GM19324 (cell line): ENCODE data around the gene EMX1.

Source experiments
- ATAC-seq: cut with Tn5 transposase; IDR thresholded peaks from one replicate; pipeline ENCODE4 v1.9.1; 2021; ENCODE audit warnings: mild to moderate bottlenecking, moderate library complexity; ENCODE audit not compliant: unreplicated experiment, low FRiP score

EMX1 gene

DNA sequence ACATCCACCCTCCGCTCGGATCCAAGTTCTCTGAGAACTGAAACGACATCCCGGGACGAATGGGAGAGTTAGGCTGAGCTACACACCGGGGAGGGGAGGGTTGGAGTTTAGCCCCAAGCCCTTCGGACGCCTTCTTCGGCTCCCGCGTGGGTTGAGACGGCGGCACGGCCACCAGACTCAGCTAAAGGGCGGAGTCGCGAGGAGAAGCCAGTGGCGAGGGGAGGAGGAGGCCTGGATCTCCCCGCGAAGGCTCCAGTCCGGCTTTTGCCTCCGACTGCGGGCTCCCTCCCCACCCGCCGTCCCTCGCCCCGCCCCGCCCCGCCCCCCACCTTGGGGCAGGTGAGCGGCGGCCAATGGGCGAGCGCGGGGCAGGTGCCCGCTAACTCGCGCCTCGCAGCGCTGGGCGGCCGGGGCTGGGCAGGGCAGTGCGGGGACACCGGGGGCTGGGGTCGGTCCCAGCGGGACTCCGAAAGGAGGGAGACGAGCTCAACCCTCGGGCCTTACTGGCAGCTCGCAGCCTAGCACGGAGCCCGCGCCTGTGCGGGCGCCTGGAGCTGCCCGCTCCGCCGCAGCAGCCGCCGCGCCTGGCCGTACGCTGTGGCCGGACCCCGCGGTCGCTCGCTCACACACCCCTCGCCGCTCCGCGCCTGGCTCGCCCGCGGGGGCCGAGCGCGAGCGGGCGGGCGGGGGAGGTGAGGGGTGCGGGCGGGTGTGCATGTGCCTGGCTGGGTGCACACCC lies at the start of gene EMX1:
Gene EMX1 (plus strand): TSS at position 382 of the 739 bp plus-strand sequence. CDS start 334 bp downstream, at position 716.
- peak; percentile 57 for ATAC-seq

GRCh38 chr2:72871060-72871459 lies 46.3 kb upstream of the EMX1 start:
- ATAC-seq, result no peak

DNA sequence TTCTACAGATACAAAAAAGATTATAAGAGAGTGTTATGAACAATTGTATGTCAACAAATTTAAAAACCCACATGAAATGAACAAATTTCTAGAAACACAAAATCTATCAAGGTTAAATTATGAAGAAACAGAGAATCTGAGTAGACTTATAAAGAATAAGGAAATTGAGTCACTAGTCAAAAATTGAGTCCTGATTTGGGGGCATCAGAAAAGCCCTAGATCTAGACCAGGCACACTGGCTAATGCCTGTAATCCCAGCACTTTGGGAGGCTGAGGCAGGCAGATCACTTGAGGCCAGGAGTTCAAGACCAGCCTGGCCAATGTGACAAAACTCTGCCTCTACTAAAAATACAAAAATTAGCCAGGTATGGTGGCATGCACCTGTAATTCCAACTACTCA lies 45.4 kb upstream of the EMX1 start:
- ATAC-seq, result no peak

DNA sequence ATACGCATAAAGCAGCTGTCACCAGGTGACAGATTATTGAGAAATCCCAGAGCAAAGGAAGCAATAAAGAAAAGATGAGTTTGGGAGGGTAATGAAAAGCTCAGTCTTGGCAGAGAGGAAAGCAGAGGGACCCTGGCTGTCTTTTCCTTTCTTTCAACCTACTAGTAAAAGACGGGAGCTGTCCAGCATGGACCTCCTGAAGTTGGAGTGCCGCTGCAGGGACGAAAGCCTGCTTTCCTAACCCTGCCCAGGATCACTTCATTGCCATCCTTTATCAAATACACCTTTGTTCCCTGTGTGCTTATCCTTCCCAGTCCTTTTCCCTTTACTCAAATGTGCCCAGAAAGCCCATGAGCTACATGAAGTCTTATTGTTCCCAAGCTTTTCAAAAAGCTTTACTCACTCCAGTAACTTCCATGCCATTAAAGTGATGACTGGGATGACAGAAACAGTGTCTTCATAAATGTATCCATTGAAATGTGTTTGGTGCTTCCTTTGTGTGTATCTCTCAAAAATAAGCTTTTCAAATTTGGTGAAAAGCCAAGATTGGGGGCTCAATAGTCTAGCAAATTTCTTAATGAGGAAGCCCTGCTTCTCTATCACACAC lies 33.9 kb upstream of the EMX1 start:
- no peak for ATAC-seq

DNA sequence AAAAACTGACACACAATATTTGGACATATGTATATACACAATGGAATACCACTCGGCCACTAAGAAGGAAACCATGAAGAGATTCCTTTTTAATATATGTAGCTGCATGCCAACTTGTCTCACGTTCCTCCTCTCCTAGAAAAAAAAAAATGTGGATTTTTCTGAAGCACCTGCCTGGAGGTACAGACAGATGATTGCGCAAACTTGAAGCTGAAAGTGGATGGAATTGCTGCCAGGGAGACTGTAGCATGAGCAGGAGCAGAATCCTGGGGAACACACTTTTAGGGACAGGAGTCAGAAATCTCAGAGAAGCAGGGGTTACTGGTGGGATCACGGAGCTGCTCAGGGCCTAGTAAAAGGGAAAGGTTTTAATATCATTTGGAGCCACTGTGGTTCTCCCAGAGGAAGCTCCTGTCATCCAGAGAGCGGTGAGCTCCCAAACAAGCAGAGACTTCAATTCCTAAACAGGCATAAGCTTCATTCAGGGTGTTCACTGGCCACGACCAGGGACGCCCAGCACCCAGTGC lies 30.8 kb upstream of the EMX1 start:
- ATAC-seq, result no peak

- ATAC-seq, result peak; percentile 94
Observed at GRCh38 chr2:72887032-72887739, 30.1 kb upstream of the EMX1 start, which contains the start of gene SPR. Gene SPR (plus strand): TSS chr2:72887408. CDS start chr2:72887433, 25 bp downstream.

GRCh38 chr2:72887740-72888437 lies 29.4 kb upstream of the EMX1 start:
- peak; percentile 26 for ATAC-seq

DNA sequence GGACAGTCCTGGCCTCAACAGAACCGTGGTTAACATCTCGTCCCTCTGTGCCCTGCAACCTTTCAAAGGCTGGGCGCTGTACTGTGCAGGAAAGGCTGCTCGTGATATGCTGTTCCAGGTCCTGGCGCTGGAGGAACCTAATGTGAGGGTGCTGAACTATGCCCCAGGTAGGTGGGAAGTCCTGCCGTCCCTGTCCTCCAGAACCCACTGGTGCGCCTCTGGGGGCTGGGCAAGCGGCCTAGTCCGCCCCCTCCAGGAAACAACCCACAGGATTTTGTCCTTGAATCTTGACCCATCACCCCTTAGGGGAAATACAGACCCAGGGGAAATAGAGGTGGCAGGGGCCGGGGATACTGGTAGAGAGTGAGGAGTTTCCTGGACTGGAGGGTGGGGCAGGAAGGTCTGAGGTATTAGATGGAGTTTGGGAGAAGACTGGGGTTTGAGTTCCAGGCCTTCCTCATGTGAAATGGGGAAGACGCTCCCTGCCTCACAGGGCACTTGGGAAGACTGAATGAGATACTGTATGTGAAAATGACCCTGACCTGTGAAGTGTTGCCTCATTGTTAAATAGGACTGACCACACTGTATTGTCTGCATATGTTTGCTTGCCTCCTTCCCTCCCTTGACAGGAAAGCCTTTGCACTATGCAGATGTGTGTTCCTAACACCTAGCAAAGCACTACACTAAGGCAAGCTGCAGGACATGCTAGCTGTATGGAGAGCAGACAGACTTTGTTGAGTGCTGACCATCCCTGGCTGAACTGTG lies 28.7 kb upstream of the EMX1 start:
- ATAC-seq, result no peak

GRCh38 chr2:72889991-72890390 lies 27.3 kb upstream of the EMX1 start:
- no peak for ATAC-seq

GRCh38 chr2:72891091-72891818 lies 26.1 kb upstream of the EMX1 start:
- no peak for ATAC-seq

GRCh38 chr2:72892506-72893173 lies 24.7 kb upstream of the EMX1 start:
- peak; percentile 62 for ATAC-seq

DNA sequence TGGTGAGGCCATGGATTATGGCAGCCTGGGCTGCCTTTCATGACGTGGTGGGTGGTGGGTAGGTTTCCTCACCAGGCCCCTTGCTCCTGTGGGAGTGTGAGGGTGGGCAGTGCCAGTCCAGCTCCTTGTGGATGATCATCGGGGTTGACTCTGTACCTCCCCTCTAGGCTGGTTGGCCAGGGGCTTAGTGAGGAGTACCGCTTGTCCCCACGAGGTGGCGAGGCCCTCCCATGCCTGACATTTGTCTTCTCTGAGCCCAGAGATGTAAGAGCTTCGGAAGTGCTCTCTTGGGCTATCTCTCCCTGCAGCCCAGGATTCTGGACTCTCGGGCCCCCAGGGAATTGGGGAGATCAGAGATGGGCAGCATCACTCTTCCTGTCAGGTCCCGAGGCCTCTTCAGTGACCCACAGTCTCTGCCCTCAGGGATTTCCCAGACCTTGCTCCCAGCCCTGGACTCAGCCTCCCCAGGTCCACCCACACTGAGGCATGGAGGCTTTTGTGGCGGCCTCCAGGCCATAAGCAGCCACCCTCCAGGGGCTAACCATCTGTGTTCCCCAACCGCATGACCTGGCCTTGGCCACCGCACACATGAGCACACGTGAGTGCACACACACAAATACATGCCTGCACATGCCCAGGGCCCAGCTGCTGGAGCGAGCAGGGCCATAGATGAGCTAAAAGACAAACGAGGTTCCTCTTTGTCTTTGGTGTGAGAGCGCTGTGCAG lies 23.6 kb upstream of the EMX1 start:
- ATAC-seq, result peak; percentile 53

- ATAC-seq, result no peak
Observed at GRCh38 chr2:72894514-72894913, 22.8 kb upstream of the EMX1 start.

GRCh38 chr2:72895154-72895553 lies 22.2 kb upstream of the EMX1 start:
- no peak for ATAC-seq

GRCh38 chr2:72895759-72896281 lies 21.5 kb upstream of the EMX1 start:
- ATAC-seq, result no peak

DNA sequence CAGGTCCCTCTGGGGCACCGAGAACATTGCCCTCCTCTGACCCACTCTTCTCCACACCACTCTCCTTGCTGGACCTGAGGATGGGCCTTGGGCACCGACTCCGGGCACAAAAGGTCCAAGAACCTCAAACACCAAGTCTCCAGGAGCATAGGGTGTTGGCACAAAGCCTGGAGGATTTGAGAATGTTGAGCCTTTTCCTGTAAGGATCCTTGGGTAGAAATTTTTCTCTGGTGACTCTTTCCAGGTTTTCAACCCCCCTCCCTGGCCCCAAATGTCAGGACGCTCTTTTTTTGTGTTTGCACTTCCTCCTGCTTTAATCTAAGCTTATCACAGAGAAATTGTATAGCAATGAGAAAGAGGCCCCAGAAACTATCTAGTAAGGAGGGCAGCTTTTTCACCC lies 20.9 kb upstream of the EMX1 start:
- ATAC-seq, result no peak

DNA sequence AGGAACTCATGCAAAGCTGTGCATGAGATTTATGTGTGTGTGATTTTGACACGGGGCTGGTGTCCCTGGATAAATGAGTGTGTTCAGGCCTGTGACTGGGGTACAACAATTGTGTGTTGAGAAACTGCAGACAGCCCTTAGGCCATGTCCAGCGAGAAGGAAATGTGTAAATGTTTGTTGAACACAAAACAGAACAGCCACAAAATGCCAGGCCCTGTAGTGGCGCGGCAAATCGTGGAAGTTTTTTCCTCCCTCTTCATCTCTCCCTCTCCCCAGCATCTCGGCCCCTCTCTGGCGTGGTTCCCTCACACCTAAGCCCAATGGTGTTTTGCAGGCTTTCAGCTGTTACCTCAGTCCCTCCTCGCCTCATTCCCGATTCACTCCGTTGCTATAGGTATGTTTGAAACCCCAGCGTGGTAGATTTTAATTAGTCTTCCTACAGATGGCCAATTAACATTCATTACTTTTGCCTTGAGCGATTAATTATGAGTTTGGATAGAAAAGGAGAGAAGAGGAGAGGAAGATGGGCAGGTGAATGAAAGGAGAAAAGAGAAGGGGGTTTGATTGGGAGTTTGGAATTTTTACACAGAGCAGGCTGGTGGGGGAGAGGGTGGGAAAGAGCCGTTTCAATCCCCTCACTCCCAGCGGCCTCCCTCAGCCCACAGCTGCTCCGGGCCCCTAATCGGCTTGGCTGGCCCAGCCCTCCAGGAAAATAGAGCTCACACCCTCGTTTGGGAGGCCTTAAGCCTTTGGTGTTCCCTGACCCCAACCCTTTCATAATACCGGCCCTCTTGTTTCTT lies 19.3 kb upstream of the EMX1 start:
- no peak for ATAC-seq
